ENCODE results near the gene BICD1.
A peak's percentile ranks its signal among the peaks of the same experiment; 100 is the strongest.

BICD1 gene

DNA sequence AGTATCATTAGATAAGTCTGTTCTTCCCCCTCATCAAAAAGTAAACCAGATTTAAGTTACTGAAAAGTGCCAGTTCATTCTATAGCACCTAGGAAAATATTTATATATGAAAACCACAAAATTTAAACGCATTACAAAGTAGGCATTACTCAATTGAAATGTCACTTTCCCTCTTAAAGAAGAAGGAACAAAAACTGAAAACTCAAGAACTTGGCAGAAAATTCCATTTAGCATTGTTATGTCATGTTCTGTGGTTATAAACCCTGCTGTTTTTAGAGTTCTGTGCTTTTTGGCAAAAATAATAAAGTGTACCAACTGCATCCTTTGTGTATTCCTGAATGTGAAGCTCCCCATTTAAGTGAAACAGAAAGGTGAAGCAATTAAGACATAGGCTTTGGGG is 296.3 kb downstream of the BICD1 start:
- no peak for DNase-seq (ENCODE audit: low read depth)

DNA sequence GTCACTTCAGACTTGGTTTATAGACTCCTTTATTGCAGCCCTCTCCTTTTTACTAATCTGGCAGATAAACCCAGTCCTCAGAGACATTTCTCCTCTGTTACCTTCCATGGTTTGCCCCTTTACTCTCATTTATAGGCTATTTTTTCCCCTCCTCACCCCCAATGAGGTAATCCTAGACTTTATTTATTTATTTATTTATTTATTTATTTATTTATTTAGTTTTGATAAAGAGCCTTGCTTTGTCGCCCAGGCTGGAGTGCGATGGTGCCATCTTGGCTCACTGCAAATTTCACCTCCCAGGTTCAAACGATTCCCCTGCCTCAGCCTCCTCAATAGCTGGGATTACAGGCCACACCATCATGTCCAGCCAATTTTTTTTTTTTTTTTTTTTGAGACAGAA is 301.1 kb downstream of the BICD1 start:
- no peak for DNase-seq (ENCODE audit: low read depth)

DNA sequence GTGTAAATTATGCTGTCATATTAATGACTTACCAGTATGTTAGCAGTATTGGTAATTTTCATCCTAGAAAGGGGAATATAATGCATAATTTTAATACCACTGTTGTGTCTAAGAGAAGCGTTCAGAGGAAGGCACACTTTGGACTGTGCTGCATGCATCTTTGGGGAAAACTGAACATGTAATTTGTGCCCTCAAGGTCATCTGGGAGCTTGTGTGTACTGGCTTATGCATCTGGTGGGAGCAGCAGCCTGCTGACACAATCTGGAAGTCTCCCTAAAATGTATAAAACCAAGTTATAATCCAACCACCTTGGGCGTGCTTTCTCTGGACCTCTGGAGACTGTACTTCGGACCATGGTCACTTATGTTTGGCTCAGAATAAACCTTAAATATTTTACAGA is 306.8 kb downstream of the BICD1 start:
- no peak for DNase-seq (ENCODE audit: low read depth)

DNA sequence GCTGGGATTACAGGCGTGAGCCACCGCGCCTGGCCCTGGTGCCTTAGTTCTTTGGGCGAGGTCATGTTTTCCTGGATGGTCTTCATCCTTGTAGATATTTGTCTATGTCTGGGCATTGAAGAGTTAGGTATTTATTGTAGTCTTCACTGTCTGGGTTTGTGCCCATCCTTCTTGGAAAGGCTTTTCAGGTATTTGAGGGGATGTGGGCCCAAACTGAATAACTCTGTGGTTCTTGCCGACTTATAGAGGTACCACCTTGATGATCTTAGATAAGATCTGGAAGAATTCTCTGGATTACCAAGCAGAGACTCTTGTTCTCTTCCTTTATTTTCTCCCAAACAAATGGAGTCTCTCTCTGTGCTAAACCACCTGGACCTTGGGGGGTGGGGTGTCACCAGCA is 311.6 kb downstream of the BICD1 start:
- no peak for DNase-seq (ENCODE audit: low read depth)

DNA sequence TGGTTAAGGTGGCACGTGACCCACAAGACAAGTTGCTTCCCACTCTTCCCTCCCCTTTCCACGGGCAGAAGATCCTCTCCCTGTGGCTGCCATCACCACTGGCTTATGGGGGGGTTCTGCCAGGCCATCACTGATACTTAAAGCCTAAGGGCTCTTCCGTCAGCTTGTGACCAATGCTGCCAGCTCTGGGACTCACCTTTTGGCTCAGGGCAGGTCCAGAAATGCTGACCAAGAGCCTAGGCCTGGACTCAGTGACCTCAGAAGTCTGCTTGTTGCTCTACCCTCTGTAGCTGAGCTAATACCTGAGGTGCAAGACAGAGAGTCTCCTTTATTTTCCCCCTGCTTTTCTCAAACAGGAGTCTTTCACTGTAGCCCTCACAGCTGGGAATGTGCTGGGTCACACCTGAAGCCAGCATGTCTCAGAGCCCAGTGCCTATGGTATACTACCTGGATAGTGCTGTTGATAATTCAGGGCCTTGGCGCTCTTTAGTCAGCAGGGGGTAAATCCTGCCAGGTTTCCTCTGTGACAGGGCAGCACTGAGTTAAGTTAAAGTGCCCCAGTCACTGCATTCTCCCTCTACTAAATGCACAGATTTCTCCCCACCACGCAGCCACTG is 312.4 kb downstream of the BICD1 start:
- no peak for DNase-seq (ENCODE audit: low read depth)

DNA sequence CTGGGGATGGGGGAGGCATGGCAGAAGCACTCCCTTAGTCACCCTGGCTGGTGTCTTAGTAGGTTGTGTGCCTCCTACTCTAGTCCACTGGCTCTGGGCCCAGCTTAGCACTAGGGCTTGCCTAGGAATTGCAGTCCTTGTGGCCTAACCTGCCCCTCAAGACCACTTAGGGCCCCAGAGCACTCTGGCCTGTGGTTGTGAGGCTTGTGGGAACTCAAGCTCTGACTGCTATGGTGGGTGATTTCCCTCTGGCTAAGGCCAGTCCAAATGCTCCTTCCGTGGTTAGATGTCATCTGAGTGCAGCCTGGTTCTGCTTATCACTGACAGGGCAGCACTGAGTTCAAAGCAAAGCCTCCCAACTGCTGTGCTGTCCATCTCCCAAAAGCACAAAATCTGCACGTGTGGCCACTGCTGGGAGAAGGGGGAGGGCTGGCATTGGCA is 312.9 kb downstream of the BICD1 start:
- peak; percentile 83 for DNase-seq (ENCODE audit: low read depth)

DNA sequence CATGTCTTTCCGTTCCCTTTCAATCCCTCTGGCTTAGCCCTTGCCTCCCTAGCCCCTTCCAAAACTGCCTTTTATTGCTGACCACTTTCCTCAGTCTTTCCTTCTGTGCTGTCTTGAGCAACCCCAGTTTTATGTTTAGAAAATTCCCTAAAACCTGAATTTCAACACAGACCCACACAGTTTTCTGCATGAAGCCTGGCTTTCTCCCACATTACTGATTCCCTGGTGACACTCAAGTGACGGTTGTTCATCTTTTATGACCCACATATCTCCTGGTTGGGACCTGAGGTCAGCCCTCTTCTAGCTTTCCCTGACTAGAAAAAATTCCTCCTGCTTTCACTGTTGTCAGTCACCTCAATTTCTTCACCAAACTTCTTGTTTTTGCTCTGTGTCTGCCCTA is 313.7 kb downstream of the BICD1 start:
- no peak for DNase-seq (ENCODE audit: low read depth)

DNA sequence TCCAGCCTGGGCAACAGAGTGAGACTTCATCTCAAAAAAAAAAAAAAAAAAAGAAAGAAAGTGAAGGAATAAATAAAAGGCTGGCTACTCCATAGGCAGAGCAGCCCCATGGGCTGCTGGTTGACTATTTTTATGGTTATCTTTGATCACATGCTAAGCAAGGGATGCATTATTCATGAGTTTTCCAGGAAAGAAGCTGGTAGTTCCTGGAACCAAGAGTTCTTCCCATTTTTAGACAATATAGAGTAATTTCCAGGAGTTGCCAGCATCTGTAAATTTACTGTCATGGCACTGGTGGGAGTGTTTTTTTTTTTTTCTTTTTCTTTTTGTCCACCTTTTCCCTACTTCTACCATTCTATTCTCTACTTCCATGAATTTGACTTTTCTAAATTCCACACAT is 316.9 kb downstream of the BICD1 start:
- no peak for DNase-seq (ENCODE audit: low read depth)

DNA sequence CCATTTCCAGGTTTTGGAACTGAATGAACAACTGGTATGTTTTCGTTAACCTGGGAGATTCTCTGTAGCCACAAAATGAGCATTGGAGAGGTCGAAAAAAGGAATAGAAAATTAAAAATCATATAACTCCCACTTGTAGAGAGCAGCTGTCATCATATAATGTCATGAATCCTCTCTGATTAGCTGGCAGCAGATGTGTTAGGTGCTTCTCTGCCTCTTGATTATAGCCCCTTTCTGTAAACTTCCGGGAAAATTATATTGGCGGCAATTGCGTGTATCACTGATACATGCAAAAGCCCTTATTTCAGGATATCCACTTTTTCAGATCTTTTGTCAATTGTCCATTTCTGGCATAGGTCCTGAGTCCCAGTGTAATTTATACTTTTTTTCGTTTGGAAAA is 324.4 kb downstream of the BICD1 start:
- no peak for DNase-seq (ENCODE audit: low read depth)
